ENCODE results near the gene KAT2A.

GRCh38 chr17:42107124-42107523 is 14.0 kb downstream of the KAT2A start:
- TF ChIP-seq CTCF (conservative IDR thresholded peaks at IDR 0.05 in 1 of 2, IDR thresholded peaks at IDR 0.05 in 1 of 2; ENCODE audit: extremely low read depth in 1 of 2, insufficient read depth in 1 of 2, low read depth in 1 of 2, low read length in 2 of 2) (no peak), EZH2 (IDR thresholded peaks at IDR 0.05; ENCODE audit: borderline replicate concordance, low read length) (no peak)
